ENCODE data around the gene SPATA2L.

Gene SPATA2L, protein sequence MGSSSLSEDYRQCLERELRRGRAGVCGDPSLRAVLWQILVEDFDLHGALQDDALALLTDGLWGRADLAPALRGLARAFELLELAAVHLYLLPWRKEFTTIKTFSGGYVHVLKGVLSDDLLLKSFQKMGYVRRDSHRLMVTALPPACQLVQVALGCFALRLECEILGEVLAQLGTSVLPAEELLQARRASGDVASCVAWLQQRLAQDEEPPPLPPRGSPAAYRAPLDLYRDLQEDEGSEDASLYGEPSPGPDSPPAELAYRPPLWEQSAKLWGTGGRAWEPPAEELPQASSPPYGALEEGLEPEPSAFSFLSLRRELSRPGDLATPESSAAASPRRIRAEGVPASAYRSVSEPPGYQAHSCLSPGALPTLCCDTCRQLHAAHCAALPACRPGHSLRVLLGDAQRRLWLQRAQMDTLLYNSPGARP

DNA sequence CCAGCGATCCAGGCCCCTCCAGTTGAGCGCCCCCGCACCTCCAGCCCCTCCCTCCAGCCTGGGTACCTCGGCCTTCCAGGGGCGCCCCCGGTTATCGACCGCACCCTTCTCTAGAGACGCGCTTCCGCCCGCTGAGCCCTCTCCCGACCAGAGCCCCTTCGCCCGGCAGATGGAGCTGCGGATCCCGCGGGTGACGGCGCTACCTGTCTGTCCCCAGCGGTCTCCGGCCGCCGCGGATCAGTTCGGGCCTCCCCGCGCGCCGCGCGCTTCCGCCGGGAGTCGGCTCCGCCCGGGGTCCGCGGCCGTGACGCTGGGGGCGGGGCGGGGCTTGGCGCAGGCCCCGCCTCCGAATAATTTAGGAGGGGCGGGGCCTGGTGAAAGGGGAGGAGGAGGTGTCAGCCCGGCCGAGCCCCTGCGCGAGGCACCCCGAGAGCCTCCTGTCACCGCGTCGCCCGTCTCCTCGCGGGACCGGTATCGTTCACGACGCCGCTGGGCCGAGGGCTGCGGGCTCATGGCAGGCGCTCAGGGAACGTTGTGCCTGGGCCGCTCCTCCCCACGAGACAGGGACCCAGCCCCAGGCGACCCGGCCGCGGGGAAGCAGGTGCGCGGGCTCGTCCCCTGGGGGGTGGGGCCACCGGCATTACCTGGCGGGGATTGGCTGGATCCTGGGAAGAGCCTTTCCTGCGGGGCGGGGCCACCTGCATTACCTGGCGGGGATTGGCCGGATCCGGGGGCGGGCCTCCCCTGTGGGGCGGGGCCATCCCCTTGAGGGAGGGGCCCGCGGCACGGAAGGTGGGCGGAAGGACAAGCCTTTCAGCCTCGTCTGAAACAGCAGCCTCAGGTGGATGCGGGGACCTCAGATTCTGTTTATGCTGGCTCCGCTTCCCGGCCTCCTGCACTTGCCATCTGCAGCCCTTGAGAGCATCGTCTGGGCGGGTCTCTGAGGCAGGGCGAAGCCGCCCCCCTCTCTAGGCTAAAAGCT is at the start of gene SPATA2L:
SPATA2L (minus strand) TSS at position 281 of the 982 bp plus-strand sequence. CDS start 473 bp downstream, outside the sequence.
- peak; percentile 91 to 92 for DNase-seq

DNA sequence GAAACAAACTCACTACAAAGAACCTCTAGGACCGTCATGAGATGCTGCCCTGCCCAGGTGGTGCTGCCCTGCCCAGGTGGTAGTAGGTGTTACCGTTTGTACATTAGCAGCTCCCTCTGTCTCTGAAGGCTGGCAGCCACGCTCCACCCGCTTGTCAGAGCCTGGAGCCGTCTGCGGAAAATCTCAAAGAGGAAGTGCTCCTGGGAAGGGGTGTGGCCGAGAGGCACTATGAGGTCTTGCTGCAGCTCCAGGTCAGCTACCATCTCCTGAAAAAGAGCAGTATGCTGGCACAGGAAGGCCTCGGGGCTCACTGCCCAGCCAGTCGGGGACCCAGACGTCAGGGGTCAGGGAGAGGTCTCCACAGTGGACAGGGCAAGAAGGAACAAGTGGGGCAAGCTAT is 48.1 kb upstream of the SPATA2L start:
- no peak for DNase-seq

DNA sequence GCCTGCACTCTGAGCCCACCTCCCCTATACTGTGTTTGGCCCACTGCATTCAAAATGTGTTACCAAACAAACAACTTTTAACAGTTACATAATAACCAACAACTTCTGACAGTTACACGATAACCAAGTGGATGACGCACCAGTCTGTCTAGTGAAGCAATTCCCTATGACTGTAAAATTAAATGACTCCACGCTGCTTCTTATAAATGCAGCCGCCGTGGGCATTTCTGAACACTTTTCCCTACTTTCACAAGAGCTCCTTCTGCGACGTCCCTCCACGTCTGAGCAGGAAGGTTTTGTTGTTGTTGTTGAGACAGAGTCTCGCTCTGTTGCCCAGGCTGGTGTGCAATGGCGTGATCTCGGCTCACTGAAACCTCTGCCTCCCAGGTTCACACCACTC is 47.4 kb upstream of the SPATA2L start:
- no peak for DNase-seq

DNA sequence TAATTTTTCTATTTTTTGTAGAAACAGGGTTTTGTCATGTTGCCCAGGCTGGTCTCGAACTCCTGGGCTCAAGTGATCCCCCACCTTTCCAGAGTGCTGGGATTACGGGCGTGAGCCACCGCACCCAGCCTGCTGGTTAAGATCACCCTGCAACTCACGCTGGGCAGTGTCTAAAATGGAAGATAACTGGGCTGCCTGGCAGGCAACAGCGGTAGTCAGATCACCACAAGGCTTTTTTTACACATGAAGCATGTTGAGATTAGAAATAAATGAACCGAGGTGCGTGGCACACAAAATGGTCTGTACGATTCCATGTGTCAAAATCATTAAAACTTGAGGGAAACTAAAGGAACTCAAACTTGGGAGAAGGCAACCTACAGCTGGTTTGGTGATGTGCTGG is 46.6 kb upstream of the SPATA2L start:
- DNase-seq, result no peak

DNA sequence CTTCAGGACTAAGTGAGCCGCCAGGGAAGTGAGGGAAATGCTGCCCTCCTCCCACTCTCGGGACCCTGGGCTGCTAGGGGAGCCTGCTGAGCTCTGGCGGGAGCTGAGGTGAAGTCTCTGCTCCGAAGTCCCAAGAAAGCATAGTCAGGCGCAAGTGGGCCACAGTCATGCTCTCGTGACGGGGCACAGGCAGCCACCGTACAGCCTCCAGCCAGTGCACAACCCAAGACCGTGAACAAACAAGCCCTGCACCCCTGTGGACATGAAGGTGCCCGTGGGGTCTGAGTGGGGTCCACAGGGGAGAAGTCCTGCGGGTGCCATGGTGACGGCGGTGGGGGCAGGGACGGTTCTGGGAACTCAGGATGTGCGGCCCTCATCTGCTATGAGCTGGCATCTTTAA is 44.5 kb upstream of the SPATA2L start:
- no peak for DNase-seq

DNA sequence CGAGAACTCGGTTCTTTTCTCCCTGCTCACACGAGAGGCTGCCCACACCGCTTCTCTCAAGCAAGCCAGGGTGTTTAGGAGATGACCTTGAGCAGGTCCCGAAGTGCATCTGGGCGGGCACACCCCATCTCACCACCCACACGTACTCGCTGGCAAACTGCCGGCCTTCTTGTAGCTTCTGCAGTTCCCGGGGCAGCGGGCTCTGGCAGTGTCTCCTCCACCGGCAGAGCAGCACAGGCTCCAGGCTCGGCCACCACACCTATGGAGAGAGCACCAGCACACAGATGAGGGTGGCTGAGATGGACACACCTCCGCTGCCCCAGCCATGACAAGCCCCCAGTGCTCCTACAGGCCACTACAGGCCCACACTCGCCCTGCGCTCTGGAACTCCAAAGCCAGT is 43.3 kb upstream of the SPATA2L start:
- DNase-seq, result no peak

DNA sequence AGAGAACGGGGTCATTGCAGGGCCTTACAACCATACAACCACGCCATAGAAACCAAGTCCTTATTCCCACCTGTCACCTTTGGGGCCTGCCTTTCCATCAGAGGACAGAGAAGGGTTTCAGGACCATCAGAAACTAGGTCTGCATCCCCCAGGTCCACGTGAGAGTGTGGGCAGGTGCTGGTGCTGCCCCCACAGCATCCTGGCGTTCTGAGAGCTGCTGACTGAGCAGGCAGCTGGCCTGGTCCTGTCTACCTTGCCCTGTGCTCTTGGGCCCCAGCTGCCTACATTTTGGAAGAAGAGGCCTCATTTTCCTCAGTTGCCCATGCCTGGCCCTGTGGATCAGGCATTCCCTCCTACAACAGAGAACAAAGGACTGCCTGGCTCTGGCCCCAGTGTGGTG is 41.4 kb upstream of the SPATA2L start:
- no peak for DNase-seq

DNA sequence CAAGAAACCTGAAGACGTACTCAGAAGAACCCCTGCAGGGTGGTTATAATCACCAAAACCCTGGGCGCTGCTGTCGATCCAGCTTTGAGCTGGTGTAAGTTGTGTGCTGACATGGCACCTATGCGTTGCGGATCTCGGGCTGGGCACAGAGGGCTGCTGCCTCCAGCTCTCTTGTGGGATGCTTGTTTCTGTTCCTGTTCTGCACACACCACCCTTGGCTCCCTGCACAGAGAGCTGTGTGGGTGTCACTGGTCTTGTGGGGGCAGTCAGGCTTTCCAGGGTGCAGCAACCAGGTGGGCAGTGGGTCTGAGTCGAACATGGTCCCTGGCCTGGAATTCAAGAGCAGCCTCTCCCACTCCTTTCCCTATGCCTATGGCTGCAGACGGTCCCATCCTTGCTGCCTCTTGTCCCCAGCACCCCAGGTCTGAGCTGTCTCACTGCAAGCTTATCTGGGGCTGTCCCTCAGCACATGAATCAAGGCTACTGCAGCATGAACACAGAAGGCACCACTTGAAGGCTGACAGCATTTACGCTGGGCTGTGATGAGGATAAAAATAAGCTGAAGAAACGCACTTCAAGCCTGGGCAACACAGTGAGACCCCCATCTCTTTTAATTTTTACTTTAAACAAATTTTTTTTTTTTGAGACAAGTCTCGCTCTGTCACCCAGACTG is 40.0 kb upstream of the SPATA2L start:
- no peak for DNase-seq

DNA sequence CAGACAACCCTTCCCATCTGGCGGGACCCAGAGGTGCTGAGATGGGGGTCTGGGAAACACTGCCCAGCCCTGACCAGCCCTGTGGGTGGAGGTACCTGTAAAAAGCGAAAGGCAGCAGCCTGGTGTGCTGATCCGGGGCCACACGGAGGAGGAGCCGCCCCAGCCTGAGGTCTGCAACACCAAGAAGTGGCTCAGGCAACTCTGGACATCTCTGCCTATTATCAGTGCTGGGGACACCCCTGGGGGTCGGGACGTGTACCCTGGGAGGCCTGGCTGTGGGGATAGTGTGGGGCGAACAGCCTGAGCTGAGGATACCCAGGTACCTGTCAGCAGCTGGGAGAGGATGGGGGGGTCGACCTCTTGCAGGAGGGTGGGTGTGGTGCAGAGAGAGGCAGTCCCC is 37.9 kb upstream of the SPATA2L start:
- no peak for DNase-seq

DNA sequence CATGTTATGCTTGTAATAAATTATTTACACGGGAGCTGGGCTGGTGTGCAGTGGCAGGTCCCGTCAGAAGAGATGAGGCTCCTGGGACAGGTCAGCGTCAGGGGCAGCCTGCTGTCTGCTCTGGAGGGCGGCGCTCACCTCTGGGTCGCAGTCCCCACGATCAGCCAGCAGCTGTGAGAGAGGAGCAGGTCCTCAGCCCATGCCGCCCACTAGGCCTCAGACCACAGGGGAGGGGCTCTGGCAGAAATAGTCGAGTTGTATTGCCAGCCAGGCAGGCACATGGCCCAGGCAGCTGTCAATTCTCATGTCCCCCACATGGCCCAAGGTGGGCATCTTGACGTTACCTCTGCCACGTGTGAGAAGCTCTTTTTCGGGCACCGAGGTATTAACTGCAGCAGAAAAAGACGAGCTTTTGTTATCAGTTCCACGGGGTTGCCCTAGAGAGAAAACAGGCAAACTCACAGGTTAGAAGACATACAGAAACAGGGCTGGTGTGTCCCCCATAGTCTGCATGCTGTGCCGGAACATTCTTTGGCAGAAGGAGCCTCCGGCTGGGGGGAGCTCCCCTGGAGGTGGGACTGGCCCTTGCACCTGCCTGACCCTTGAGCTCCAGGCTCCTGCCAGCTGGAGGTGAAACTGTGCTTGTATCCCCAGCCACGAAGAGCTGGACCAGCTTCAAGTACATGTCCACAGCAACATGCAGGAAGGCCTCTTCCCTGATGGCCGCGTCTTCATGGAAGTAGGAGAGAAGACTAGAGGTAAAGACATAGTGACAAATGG is 37.2 kb upstream of the SPATA2L start:
- DNase-seq, result no peak

DNA sequence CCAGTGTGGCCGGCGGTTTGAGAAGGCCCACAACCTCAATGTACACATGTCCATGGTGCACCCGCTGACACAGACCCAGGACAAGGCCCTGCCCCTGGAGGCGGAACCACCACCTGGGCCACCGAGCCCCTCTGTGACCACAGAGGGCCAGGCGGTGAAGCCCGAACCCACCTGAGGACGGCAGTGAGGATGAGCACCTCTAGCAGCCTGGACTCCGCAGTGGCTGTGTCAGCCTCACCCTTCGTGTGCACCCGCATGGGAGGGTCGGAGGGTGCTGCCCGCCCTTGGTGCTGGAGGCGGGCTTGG is 36.5 kb upstream of the SPATA2L start:
- DNase-seq, result no peak

DNA sequence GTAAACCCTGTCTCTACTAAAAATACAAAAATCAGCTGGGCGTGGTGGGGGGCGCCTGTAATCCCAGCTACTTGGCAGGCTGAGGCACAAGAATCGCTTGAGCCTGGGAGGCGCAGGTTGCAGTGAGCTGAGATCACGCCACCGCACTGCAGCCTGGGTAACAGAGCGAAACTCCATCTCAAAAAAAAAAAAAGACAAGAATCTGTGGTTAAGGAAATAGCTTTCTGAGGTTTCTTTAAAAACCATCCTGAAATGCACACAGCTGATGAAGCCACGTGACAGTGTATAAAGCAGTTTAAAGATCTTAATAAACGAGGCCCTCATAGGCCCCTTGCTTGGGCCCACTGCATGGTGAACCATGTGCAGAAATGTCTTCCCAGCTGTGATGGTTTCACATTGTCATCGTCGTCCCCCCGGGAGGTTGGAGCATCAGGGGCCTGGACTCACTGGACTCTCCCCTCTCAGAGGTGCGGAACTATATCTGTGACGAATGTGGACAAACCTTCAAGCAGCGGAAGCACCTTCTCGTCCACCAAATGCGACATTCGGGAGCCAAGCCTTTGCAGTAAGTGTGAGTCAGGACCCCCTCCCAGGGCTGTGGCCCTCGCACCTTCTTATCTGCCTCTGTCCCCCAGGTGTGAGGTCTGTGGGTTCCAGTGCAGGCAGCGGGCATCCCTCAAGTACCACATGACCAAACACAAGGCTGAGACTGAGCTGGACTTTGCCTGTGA is 36.0 kb upstream of the SPATA2L start:
- no peak for DNase-seq

DNA sequence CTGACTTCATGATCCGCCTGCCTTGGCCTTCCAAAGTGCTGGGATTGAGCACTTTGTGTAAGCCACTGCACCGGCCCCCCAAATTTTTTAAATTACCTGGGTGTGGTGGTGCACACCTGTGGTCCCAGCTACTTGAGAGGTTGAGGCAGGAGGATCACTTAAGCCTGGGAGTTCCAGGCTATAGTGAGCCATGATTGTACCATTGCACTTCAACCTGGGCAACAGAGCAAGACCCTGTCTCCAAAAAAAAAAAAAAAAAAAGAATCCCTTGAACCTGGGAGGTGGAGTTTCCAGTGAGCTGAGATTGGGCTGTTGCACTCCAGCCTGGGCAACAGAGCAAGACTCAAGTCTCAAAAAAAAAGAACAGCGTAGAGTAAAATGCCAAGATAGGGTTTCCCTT is 35.0 kb upstream of the SPATA2L start:
- DNase-seq, result no peak

DNA sequence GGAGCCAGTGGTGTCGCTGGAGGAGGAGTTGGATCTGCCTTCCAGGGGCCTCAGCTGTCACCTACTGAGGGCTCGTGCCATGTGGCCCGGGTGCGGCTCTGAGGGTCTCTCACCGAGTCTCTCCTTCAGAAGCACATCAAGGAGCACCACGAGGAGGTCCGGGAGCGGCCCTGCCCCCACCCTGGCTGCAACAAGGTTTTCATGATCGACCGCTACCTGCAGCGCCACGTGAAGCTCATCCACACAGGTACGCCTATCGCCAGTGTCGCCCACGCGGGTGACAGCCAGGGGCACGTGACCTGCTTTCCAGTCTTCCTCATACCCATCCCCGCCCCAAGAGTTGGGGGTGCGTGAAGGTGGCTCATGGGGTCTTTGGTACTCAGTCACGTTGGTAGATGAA is 32.3 kb upstream of the SPATA2L start:
- no peak for DNase-seq

DNA sequence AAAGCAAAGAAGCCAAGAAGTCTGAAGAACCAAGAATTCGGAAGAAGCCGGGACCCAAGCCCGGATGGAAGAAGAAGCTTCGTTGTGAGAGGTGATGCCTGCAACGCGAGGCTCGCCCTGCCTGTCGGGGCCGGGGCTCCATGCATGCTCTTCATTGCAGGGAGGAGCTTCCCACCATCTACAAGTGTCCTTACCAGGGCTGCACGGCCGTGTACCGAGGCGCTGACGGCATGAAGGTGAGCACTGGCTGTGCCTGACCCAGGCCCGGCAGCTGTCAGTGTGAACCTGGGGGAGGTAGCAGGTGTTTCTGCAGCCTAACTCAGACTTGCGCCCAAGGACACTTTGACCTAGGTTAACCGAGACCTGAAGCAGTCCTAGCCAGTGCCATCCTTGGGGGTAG is 31.8 kb upstream of the SPATA2L start:
- no peak for DNase-seq

DNA sequence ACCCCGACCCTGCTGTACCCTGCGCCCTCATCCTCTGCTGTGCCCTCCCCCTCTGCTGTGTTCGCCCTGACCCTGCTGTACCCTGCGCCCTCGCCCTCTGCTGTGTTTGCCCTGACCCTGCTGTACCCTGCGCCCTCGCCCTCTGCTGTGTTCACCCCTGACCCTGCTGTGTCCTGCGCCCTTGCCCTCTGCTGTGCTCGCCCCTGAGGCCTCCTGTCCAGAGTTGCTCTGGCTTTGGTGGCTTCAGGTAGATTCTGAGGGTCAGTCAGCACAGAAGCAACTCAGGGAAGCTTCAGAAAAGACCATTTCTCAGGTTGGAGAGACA is 31.4 kb upstream of the SPATA2L start:
- no peak for DNase-seq

DNA sequence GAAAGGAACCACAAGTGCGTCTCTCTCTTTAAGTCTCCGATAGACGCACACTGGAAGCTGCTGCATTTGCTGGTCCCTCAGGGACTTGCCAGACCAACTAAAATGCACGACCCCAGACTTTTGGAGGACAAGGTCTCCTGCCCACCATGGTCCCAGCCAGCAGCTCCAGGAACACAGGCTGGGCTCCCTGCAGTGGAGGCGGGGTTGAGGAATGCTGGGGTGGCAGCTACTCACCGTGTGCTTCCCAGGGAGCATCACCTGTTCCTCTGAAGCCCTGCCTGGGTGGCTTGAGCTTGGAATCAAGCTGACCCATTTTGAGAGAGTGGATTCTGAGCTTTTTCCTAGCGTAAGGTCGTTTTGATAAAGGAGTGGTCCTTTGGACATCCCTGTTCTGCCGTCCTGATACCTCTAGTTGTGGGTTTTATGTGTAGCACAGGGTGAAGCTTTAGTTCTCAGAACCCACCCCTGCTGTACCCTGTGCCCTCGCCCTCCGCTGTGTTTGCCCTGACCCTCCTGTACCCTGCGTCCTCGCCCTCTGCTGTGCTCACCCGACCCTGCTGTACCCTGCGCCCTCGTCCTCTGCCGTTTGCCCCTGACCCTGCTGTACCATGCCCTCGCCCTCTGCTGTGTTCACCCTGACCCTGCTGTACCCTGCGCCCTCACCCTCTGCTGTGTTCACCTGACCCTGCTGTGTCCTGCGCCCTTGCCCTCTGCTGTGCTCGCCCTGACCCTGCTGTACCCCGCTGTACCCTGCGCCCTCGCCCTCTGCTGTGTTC is 30.8 kb upstream of the SPATA2L start:
- no peak for DNase-seq

DNA sequence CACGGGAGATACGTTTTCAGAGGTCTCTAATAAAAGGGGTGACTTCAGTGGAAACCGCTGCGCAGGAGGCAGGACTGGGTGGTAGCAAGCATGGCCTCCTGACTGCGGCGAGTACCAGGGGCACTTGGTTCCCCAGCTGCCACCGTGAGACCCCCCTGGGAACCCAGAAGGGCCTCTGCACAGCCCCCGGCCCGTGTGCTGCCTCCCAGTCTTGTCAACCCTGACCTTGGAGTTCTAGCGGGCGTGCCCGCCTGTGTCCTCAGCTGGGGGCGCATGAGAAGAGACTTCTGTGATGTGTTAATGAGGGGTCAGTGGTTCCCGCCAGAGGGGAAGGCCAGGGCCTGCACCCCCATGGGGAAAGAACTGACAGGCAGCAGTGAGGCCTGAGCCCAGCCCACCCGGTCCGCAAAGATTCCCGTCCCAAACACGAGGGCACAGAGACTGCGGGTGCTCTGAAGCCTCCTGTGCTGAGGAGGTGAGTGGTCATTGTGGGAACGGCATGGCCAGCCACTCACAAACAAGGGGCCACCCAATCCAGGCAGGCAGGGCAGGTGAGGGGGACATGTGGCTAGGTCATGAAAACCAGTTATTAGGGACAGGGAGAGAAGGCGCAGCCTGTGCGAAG is 29.2 kb upstream of the SPATA2L start:
- DNase-seq, result no peak

DNA sequence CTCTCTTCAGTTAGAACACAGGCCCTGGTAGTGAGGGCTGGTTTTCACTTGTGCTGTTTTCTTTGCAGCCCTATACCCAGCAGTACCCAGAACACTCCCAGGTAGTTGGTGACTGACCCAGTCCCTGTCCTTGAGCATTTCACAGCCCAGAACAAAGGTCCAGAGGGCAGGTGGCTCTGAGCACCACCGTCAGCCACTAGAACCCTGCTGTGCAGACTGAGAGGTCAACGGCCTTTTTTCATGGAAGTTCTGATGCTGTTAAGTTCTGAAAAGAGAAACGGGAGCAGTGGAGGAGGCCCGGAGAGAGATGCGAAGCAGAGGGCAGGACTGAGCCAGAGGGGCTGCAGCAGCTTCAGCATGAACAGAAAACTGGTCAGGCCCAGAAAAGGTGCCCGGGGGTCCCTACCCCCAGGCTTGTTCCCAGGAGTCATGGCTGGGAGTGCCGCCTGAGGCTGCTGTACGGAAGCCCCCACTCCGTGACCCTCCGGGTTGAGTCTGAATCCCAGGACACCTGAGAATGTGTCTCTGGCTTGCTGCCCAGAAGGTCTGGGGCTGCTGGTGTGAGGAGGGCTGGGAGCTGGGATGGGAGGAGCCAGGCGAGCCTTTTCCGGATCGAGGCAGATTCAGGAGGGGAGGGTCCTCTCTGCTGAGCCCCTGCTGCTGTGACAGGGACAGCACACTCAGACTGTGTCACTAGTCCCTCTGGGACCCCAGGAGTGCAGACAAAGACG is 28.5 kb upstream of the SPATA2L start:
- DNase-seq, result no peak

DNA sequence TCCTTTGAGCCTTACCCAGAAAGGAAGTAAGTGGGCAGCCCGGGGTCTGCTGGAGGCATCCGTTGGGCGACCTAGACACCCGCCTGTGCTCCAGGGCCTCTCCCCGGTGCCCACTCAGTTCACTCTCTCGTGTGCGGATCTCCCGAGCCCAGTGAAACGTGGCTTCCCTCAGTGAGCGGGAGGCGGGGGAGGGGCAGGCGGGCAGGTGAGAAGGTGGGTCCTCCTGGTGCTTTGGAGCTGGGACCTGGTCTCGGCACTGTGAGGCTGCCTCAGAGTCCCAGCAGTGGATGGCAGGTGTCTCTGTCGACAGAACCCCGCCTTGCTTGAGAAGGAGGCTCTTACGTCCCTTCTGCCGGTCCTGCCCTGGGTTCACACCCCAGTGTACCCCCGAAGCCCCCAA is 27.8 kb upstream of the SPATA2L start:
- DNase-seq, result no peak
